Kidney (tissue), 14 donors: ENCODE data around the gene LY86. TPM values are rescaled to one million over a fixed set of nuclear protein-coding genes. Genes with fewer than 3 reads are reported as not detected.
A peak's percentile ranks its signal among the peaks of the same experiment; 100 is the strongest.

Experiments used
- DNase-seq, 5 donors: peaks; one replicate each; pipeline ENCODE4 v3.0.0-alpha.2; 2013 to 2020
- FAIRE-seq: peaks from 2 replicates; lab custom pipeline; 2012; peaks lifted over from hg19 to GRCh38; lab: Jason Lieb, UNC
- H3K27ac ChIP-seq, 2 donors: one replicate each; pipeline ENCODE4 v1.7.0; 2013; ENCODE audit warnings: low read depth in 2 of 2, low read length in 2 of 2, inconsistent platforms in 1 of 2
- H3K27me3 ChIP-seq: one replicate; pipeline ENCODE4 v1.7.1; 2013; ENCODE audit warnings: low read length, inconsistent platforms; ENCODE audit not compliant: control insufficient read depth, insufficient read depth
- H3K36me3 ChIP-seq, 3 donors: one replicate each; pipeline versions ENCODE4 v1.7.0 to v1.7.1; 2013; ENCODE audit warnings: low read length in 3 of 3, control low read depth in 1 of 3, inconsistent platforms in 1 of 3; ENCODE audit not compliant: insufficient read depth in 3 of 3, control insufficient read depth in 2 of 3
- H3K4me1 ChIP-seq, 3 donors: one replicate each; pipeline versions ENCODE4 v1.7.0 to v1.7.1; 2013; ENCODE audit warnings: low read length in 3 of 3, inconsistent platforms in 1 of 3, low read depth in 1 of 3; ENCODE audit not compliant: control insufficient read depth in 2 of 3, insufficient read depth in 2 of 3
- H3K4me3 ChIP-seq, 3 donors: one replicate each; pipeline versions ENCODE4 v1.7.0 to v1.8.1; 2013; ENCODE audit warnings: low read length in 3 of 3, control low read depth in 1 of 3, inconsistent platforms in 1 of 3
- H3K9ac ChIP-seq, 3 donors: one replicate each; pipeline versions ENCODE4 v1.7.0 to v1.7.1; 2013; ENCODE audit warnings: low read length in 3 of 3, control low read depth in 1 of 3, inconsistent platforms in 1 of 3
- H3K9me3 ChIP-seq, 3 donors: one replicate each; pipeline versions ENCODE4 v1.7.0 to v1.7.1; 2013; ENCODE audit warnings: low read length in 3 of 3, control low read depth in 1 of 3, inconsistent platforms in 1 of 3; ENCODE audit not compliant: control insufficient read depth in 2 of 3, insufficient read depth in 1 of 3
- intact Hi-C: fragments of 100-400 bp; cut with DNase I; formaldehyde crosslinking; loops from one replicate; pipeline ENCODE4 v1.11.1; 2022
- polyA plus RNA-seq: library from polyadenylated mRNA; stranded (reverse); fragments of 350-450 nt; fragmentation: Illumina TruSeq; extraction: RNeasy Lipid Tissue Mini Kit (QIAGEN cat#74804); gene quantifications from one replicate; pipeline ENCODE4 v1.2.3, GENCODE V29; 2014; ENCODE audit warnings: low read depth, low replicate concordance; ENCODE audit not compliant: insufficient read depth
- total RNA-seq: library from RNA; stranded (reverse); fragmentation: NEBNext Ultra II Directional; extraction: Animal tissue kit (Norgen Biotek cat#: 25700); gene quantifications from one replicate; pipeline ENCODE4 v1.2.1, GENCODE V29; 2021
- TF ChIP-seq, protein P1 (sequence below): IDR thresholded peaks from 3 replicates; pipeline ENCODE4 v1.5.1; 2012; ENCODE audit warnings: mild to moderate bottlenecking, moderate library complexity, borderline replicate concordance; ENCODE audit not compliant: insufficient read depth; ENCODE audit errors: extremely low read depth
- donor health status: control.
- donor health status: control.
- donor health status: control.
- donor health status: control.
- donor health status: control.
- donor health status: DM: yes; HTN: yes; CAD: no.
- donor health status: Normal renal cell carcinoma (clear cell type).

Gene LY86
- total and polyA plus RNA-seq, 2 donors from 2014 or later: 4.8 to 6.1 TPM

DNA sequence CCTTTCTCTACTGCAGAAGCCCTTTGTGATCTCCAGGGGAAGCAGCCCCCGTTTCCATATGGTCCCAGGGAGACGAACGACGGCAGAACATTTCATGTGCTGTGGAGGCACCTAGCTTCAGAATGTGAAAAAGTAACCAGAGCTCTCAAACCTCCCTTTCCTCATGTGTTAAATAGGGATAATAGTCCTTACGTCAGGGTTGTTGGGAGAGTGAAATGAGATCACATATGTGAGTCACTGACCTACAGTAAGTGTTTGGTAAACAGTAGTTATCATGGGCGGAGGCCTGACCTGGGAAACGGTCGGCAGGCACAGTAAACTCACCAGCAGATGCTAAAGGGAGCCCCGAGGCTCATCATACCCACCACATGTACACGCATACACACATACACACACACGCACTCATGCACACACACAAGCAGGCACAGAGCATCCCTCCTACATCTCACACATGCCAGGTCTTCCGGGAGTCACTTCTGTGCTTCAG, 89.7 kb downstream of the LY86 start:
- peaks cover 0 to 6% (median 3%) of the 10 kb centered on the region in 3 donors for H3K4me1 ChIP-seq
- FAIRE-seq (no peak), DNase-seq (no peak)
- no peak overlapping the region for H3K27ac ChIP-seq
- H3K27me3 ChIP-seq: no peaks in the 10 kb centered on the region
- H3K9me3 ChIP-seq: no peaks in the 10 kb centered on the region
- no peak overlapping the region for H3K4me3 ChIP-seq
- intact Hi-C loops: no loop called here
- H3K9ac ChIP-seq: no peak overlapping the region
- TF ChIP-seq, protein P1, sequence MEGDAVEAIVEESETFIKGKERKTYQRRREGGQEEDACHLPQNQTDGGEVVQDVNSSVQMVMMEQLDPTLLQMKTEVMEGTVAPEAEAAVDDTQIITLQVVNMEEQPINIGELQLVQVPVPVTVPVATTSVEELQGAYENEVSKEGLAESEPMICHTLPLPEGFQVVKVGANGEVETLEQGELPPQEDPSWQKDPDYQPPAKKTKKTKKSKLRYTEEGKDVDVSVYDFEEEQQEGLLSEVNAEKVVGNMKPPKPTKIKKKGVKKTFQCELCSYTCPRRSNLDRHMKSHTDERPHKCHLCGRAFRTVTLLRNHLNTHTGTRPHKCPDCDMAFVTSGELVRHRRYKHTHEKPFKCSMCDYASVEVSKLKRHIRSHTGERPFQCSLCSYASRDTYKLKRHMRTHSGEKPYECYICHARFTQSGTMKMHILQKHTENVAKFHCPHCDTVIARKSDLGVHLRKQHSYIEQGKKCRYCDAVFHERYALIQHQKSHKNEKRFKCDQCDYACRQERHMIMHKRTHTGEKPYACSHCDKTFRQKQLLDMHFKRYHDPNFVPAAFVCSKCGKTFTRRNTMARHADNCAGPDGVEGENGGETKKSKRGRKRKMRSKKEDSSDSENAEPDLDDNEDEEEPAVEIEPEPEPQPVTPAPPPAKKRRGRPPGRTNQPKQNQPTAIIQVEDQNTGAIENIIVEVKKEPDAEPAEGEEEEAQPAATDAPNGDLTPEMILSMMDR: no peak
- no peaks in the 10 kb centered on the region for H3K36me3 ChIP-seq

DNA sequence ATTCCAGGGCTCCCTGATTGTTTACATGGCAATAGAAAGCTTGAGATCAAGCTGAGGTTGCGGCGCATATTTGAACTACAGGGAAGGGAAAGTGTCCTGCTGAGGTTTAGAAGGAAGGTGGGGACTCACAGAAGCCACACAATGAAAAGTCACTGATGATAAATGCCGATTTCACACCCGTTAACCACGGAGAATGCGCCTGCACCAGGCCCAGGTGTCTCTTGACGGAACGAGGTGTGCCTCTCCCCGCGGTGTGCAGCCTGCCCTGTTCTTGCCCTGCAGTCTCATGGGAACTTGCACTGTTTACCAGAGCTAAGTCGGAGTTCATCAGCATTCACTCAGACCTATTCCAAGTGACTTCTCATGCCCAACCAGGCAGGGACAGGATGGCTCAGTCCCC, 90.3 kb downstream of the LY86 start:
- Histone ChIP-seq H3K9me3 (no peaks in the 10 kb centered on the region), H3K4me1 (peaks cover 4 to 10% (median 9%) of the 10 kb centered on the region in 3 donors), H3K36me3 (no peaks in the 10 kb centered on the region), H3K27me3 (no peaks in the 10 kb centered on the region), H3K27ac (no peak overlapping the region), H3K9ac (no peak overlapping the region), H3K4me3 (no peak overlapping the region)
- DNase-seq: peak in 2 of 5 donors; percentile 56 to 80
- FAIRE-seq: no peak
- intact Hi-C loops: no loop called here
- TF ChIP-seq, protein P1: no peak

DNA sequence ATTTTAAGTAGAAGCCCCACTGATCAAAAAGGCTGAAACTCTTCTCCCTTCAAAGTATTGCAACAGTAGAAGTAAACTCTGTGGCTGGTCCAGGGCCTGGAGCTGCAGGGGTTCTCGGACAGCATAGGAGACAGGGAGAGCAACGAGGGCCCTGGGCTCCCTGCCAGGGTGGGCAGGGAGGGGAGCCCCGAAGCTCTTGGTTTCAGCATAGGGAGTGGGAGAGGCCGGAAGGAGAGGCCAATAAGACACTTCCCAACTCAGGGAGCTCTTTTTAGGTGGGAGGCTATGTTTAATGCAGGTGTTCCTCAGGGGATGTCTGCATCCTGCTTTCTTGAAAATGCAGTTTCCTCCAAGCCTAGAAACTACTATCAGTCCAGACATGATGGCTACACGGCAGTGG, 91.1 kb downstream of the LY86 start:
- intact Hi-C loops: no loop called here
- DNase-seq: no peak
- Histone ChIP-seq H3K4me1 (peaks cover 10 to 16% (median 16%) of the 10 kb centered on the region in 3 donors), H3K4me3 (no peak overlapping the region), H3K27me3 (no peaks in the 10 kb centered on the region), H3K9me3 (no peaks in the 10 kb centered on the region), H3K9ac (no peak overlapping the region), H3K36me3 (no peaks in the 10 kb centered on the region), H3K27ac (no peak overlapping the region)
- FAIRE-seq: no peak
- TF ChIP-seq, protein P1: no peak

DNA sequence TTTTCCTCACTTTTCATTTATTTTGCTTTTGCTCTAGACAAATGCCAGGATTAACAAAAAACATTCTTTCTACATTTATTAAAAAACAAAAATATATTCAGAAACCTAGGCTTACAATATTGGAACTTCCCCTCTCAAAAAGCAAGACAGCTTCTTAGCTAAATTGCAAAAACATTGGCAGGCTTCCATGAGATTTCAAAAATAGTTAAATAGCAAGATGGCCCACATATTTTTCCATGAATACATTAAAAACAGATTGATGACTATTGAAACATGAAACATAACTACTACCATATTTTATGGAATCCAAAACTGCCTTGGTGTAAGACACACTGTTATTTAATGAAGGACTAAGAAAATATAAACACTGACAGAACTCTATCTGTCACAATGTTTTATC, 92.0 kb downstream of the LY86 start:
- H3K4me1 ChIP-seq: peaks cover 10 to 17% (median 16%) of the 10 kb centered on the region in 3 donors
- TF ChIP-seq, protein P1: no peak
- FAIRE-seq (no peak), DNase-seq (no peak)
- H3K9ac ChIP-seq: no peak overlapping the region
- H3K27ac ChIP-seq: no peak overlapping the region
- H3K27me3 ChIP-seq: no peaks in the 10 kb centered on the region
- intact Hi-C loops: no loop called here
- no peaks in the 10 kb centered on the region for H3K9me3 ChIP-seq
- no peaks in the 10 kb centered on the region for H3K36me3 ChIP-seq
- H3K4me3 ChIP-seq: no peak overlapping the region
